DOHH2 (cell line): ENCODE results near the gene CDCA7.

Source experiments
- CTCF ChIP-seq: fragments of 200-600 bp; sonication (generic); IDR thresholded peaks from one replicate; pipeline ENCODE4 v1.5.1; 2014; ENCODE audit warnings: antibody characterized with exemption, mild to moderate bottlenecking, low read depth, low read length; ENCODE audit not compliant: poor library complexity, severe bottlenecking
- EZH2phosphoT487 ChIP-seq: fragments of 200-600 bp; sonication (generic); IDR thresholded peaks from 2 replicates; pipeline ENCODE4 v1.6.1; 2017; ENCODE audit warnings: borderline replicate concordance, mild to moderate bottlenecking, antibody characterized with exemption, low read length, moderate library complexity, mixed read lengths

DNA sequence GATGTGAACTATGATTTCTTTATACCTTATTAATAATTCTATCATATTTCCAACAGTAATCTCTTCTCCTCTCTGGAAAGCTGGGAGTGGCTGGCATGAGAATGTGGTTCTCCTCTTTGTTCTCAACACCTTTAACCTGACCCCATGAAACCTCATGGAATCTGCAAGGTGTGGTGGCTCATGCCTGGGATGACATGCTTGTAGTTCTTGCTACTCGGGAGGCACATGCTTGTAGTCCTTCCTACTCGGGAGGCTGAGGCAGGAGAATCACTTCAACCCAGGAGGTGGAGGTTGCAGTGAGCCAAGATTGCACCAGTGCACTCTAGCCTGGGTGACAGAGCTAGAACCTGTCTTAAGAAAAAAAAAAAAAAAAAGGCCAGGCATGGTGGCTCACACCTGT lies 10.8 kb upstream of the CDCA7 start:
- TF ChIP-seq CTCF, result no peak
- TF ChIP-seq EZH2phosphoT487, result no peak
